HG02642 (cell line): ENCODE measurements around the gene FCN1.

Source experiments
- ATAC-seq: cut with Tn5 transposase; IDR thresholded peaks from one replicate; pipeline ENCODE4 v1.9.1; 2021; ENCODE audit warnings: mild to moderate bottlenecking; ENCODE audit not compliant: unreplicated experiment, poor library complexity

The FCN1 gene

GRCh38 chr9:134938346-134939079 is 20.8 kb upstream of the FCN1 start:
- ATAC-seq = no peak

GRCh38 chr9:134937566-134938345 is 20.0 kb upstream of the FCN1 start:
- peak; percentile 8 for ATAC-seq

GRCh38 chr9:134937164-134937555 is 19.4 kb upstream of the FCN1 start:
- ATAC-seq = peak; percentile 32

DNA sequence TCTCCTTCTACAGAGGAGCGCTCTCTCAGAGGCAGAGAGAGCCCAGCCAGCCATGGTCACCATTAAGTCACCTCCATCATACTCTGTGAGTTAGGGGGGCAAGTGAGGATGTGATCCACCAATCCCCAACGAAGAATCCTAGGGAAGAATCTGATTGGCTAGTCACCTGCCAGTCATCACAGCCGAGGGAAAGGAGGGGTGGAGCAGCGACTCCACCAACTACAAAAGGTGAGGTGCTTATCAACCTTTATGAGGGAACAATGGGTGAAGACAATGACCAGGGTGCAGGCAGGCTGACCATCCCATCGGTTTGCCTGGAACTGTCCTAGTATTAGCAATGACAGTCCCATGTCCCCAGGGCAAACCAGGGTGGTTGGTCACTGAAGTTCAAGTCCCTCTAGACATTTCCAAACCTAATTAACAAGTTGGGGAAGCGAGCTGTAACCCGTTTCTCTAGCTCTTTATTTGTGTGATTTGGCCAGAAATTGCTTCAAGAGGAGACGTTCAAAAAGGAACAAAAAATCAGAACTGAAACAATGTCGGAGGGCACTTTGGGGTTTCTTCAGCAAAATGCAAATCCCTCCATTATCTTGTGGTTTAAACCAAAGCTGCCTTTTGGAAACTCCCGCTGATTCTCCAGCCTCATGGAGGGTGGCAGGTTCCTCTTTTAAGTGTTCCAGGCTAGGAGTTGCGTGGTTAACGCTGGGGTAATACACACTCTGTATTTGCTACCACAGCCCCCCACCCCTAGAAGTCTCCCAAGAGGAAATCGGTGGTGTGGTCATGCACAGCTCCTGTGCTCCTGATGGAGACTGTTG is 18.8 kb upstream of the FCN1 start:
- peak; percentile 49 for ATAC-seq

DNA sequence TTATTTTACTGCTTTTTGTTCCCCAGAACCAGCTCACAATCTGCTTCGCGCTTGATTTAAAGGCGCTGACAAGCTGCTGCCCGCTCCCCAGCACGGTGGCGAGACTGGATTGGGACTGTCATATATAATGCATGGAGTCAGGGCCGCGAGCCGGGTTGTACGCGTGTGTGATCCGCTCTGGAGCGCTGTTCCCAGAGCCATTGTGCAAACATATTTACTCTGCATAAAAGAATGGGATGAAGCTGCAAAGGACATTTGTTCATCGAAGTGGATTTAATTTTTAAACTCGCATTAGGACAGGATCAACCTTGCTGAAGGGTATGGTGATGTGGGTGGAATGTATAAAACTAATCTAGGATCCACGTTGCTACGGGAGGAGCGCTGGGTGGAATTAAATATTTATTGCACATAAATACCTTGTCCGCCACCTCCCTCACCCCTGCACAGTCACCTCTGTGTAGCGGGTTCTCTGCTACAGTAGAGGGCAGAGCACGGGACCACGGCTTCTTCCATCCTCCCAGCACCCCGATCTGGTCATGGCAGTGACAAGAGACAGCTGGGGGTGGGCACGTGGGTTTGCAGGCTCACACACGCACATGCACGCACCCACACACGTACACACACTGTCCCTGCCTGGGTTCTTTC is 18.1 kb upstream of the FCN1 start:
- ATAC-seq = no peak

- no peak for ATAC-seq
Measured at GRCh38 chr9:134935056-134935640, 17.4 kb upstream of the FCN1 start.

DNA sequence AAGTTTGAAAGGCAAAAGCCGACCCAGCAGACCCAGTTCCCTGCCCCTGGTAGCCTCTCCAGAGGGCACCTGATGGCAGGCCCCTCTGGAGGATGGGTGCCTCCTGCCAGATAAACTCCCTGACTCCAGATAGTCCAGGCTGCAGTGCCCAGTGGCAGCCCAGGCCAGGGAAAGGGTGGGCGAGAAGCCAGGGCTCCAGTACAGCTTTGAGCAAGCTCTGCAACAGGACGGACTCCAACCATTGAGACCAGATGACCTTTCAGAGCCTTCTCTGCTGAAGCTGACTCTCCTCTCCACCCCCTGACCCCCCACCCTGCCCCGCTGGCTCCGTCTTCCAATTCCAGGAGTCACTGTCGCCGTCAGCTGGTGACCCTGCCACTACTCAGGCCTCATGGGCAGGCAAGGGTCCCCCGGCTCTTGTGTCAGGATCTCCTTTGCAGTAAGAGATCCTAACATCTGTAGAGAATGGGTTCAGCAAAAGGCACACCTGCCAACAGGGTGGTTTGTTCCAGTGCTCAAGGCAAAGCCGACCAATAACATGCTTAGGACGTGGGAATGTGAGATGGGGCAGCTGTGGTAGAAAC is 15.5 kb upstream of the FCN1 start:
- no peak for ATAC-seq

DNA sequence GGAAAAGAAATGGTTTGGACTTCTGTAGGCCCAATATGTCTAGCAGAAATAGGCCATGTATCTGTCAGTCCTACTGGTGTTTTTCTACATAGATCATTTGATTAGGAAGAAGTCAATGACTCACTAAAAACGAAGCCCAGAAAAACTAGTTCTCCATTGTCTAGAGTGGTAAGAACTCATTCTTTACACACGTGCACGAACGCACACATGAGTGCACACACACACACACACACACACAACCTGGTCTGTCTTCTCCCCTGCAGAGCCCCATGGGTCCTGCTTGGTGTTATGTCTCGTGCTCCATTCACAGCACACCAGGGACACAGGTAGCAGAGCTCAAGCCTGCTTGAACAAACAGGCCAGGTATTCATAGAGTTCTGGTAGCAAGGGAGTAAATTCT is 14.9 kb upstream of the FCN1 start:
- no peak for ATAC-seq

DNA sequence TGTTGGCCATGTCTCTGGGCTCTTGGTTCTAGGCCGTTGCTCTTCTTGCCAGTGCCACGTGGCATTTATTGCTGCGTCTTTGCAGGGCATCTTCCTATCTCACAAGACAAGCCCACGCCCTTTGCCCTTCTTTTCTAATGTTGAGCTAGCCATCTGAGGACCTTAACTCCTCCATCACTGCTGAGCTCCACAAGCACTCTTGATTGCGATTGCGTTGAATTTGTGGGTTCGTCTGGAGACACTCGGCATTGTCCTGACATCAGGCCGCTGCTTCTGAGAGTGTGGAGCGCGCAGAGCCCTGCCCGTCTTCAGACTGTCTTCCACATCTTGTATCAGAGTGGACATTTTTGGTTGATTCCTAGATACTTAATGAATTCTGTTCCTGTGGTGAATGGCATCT is 14.5 kb upstream of the FCN1 start:
- ATAC-seq = no peak

- peak; percentile 64 for ATAC-seq
Measured at GRCh38 chr9:134930398-134930797, 12.7 kb upstream of the FCN1 start.

GRCh38 chr9:134929193-134930158 is 11.8 kb upstream of the FCN1 start:
- no peak for ATAC-seq

DNA sequence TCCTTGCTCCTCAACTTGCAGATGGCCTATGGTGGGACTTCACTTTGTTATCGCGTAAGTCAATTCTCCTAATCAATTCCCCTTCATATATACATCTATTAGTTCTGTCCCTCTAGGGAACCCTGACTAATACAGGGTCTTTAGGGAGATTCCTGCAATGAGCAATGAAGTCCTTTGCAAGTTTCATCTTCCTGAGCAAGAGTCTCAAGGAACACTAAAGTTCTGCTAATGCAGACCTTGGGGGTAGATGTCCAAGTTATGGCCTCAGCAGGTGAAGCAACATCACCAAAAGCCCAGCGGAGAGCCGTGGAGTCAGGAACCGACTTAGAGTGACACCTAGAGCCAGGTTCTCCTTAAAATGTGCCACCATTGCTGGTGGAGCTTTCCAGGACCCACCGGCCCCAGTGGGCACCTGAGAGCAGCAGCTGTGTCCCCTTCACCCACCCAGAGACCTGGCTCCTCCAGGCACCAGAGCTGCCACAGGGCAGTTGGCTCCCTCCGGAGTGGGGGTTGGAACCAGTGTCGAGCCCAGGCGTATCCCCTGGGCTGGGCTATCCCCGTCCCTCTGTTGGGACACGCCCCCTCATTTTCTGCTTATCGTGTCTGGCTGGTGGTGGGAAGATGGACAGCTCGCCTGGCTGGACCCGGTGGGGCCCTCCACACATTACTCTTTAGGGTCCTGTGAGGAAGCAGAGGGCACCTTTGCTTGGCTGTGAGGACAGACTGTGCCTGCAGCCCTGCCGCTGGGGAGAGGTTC is 10.9 kb upstream of the FCN1 start:
- no peak for ATAC-seq

DNA sequence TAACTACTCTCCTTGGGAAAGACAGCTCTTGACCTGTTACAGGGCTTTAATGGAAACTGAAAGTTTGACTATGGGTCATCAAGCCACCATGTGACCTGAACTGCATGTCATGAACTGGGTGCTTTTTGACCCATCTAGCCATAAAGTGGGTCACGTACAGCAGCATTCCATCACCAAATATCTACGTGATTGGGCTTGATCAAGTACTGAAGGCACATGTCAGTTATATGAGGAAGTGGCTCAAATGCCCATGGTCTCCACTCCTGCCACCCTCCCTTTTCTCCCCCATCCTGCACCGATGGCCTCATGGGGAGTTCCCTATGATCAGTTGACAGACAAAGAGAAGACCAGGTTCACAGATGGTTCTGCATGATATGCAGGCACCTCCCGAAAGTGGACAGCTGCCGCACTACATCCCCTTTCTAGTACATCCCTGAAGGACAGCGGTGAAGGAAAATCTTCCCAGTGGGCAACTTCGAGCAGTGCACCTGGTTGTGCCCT is 7.3 kb upstream of the FCN1 start:
- ATAC-seq = no peak

GRCh38 chr9:134923466-134923865 is 5.8 kb upstream of the FCN1 start:
- no peak for ATAC-seq

DNA sequence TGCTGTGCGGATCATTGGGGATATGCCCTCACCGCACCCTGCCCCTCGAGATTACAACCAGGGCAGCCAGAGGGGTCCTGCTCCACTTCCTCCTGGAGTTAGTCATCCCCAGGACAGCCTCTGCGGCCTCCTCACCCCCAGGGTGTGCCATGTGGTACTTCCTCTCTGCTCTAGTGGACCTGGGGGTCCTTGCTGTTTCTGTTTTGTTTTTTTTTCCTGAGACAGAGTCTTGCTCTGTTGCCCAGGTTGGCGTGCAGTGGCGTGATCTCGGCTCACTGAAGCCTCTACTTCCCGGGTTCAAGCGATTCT is 5.2 kb upstream of the FCN1 start:
- ATAC-seq = no peak

GRCh38 chr9:134922066-134922931 is 4.6 kb upstream of the FCN1 start:
- no peak for ATAC-seq

DNA sequence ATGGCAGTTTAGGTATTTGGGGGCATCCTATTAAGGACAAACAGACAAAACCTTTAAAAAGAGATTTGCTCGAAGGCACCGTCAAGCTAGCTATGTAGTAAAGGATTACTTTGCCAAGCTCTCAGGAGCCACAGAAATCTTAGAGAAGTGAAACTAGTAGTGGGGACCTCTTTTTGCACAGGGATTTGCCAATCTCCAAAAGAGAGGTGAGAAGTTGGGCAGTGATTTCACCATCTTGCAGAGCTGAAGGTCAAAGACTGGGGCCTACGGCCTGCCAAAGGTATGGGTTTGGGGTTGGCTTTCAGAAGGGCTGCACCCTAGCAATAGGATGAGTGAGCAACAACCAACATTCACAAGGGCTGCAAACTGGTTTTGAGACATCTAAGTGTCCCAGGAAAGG is 1.6 kb upstream of the FCN1 start:
- ATAC-seq = no peak
